GM23338 (cell line): ENCODE results near the gene DOCK4.

Experiments used
- JUNB ChIP-seq: IDR thresholded peaks from one replicate; pipeline ENCODE4 v1.6.1; 2016; ENCODE audit warnings: antibody characterized with exemption; ENCODE audit not compliant: unreplicated experiment
- TF ChIP-seq, protein P1 (sequence below), 2 experiments: fragments of 200-600 bp in 1 of 2; sonication (generic) in 1 of 2; conservative IDR thresholded peaks; 2 replicates each; pipeline versions ENCODE4 v1.5.1 to v1.6.1; 2016 to 2017; ENCODE audit warnings: antibody characterized with exemption in 2 of 2, low read depth in 2 of 2, mild to moderate bottlenecking in 2 of 2, moderate library complexity in 1 of 2

DNA sequence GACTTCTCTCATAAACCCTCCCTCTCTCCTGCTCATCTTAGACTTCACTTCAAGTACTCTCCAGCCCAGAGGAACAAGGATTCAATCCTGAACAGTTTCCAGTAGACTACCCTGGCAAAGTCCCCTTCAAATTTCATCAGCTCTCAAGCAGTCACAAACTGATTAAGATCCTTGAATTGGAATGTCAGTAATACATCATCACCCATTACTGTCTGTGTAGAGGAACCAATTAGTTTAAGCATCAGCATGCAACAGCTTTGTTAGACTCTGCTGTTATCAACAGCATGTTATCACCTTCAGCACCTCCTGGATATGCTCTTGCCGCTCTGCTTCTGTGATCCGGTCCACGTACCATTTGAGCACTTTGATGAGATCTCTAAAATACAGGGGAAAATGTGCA is 336.9 kb downstream of the DOCK4 start:
- TF ChIP-seq, protein P1, sequence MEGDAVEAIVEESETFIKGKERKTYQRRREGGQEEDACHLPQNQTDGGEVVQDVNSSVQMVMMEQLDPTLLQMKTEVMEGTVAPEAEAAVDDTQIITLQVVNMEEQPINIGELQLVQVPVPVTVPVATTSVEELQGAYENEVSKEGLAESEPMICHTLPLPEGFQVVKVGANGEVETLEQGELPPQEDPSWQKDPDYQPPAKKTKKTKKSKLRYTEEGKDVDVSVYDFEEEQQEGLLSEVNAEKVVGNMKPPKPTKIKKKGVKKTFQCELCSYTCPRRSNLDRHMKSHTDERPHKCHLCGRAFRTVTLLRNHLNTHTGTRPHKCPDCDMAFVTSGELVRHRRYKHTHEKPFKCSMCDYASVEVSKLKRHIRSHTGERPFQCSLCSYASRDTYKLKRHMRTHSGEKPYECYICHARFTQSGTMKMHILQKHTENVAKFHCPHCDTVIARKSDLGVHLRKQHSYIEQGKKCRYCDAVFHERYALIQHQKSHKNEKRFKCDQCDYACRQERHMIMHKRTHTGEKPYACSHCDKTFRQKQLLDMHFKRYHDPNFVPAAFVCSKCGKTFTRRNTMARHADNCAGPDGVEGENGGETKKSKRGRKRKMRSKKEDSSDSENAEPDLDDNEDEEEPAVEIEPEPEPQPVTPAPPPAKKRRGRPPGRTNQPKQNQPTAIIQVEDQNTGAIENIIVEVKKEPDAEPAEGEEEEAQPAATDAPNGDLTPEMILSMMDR (conservative IDR thresholded peaks at IDR 0.05; ENCODE audit: low read depth in 2 of 2) = no peak
- TF ChIP-seq JUNB = no peak
